Stomach (tissue), 4 donors: ENCODE measurements around the gene MYCBP2.

Experiments used
- POLR2AphosphoS5 ChIP-seq, 3 donors: sonication (generic); formaldehyde crosslinking; IDR thresholded peaks; one replicate each; pipeline ENCODE4 v1.6.1; 2016; ENCODE audit warnings: antibody characterized with exemption in 3 of 3
- TF ChIP-seq, protein P1 (sequence below), 7 experiments: fragments of 450-650 bp in 4 of 7; fragments of 200-600 bp in 3 of 7; sonication (generic) in 3 of 7; IDR thresholded peaks; one replicate each; pipeline ENCODE4 v1.5.1; 2016 to 2019; ENCODE audit warnings: antibody characterized with exemption in 7 of 7, control low read depth in 2 of 7, mild to moderate bottlenecking in 1 of 7

DNA sequence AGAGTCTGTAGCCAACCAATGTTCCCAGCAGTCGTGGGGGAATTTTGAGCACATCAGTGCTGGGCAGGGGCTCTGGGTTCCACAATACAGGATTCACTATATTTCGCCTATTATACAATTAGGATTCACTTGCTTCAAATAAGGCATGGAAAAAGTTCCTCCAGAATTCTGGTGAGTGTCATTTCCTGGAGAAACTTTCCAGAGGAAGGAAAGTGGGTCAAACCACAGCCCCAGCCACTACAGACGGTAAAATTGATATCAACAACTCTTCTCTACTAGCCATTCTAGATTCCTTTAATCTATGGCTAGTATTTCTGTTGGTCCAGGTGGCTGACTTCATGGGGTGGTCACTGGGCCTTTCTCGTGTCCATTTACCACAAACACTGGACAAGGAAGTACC lies 10.5 kb downstream of the MYCBP2 start:
- TF ChIP-seq, protein P1, sequence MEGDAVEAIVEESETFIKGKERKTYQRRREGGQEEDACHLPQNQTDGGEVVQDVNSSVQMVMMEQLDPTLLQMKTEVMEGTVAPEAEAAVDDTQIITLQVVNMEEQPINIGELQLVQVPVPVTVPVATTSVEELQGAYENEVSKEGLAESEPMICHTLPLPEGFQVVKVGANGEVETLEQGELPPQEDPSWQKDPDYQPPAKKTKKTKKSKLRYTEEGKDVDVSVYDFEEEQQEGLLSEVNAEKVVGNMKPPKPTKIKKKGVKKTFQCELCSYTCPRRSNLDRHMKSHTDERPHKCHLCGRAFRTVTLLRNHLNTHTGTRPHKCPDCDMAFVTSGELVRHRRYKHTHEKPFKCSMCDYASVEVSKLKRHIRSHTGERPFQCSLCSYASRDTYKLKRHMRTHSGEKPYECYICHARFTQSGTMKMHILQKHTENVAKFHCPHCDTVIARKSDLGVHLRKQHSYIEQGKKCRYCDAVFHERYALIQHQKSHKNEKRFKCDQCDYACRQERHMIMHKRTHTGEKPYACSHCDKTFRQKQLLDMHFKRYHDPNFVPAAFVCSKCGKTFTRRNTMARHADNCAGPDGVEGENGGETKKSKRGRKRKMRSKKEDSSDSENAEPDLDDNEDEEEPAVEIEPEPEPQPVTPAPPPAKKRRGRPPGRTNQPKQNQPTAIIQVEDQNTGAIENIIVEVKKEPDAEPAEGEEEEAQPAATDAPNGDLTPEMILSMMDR (IDR thresholded peaks at IDR 0.05): no peak
- TF ChIP-seq POLR2AphosphoS5 (IDR thresholded peaks at IDR 0.05): no peak
